GM18502 (cell line): Measurements from ENCODE around the gene NRN1L.
A peak's percentile ranks its signal among the peaks of the same experiment; 100 is the strongest.

Experiments used
- ATAC-seq: cut with Tn5 transposase; IDR thresholded peaks from one replicate; pipeline ENCODE4 v1.9.1; 2021; ENCODE audit warnings: mild to moderate bottlenecking; ENCODE audit not compliant: unreplicated experiment, poor library complexity

The NRN1L gene

DNA sequence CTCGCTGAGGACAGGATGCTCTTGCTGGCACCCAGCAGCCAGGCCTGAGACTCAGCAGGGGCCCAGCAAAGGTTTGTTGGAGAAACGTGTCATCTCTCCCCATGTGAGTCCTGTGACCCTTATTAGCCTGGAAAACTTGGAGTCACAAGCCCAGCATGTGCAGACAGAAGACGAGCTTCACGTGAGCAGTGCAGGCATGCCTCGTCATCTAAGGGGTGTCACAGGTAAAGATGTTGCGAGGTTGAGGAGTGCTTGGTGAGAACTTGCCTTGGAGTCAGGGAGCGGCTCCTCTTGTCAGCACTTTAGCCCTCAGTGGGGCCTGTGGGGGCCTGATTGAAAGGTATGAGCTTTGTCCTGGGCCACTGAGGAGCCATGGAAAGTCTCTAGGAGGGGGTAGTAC, 49.1 kb downstream of the NRN1L start:
- no peak for ATAC-seq

DNA sequence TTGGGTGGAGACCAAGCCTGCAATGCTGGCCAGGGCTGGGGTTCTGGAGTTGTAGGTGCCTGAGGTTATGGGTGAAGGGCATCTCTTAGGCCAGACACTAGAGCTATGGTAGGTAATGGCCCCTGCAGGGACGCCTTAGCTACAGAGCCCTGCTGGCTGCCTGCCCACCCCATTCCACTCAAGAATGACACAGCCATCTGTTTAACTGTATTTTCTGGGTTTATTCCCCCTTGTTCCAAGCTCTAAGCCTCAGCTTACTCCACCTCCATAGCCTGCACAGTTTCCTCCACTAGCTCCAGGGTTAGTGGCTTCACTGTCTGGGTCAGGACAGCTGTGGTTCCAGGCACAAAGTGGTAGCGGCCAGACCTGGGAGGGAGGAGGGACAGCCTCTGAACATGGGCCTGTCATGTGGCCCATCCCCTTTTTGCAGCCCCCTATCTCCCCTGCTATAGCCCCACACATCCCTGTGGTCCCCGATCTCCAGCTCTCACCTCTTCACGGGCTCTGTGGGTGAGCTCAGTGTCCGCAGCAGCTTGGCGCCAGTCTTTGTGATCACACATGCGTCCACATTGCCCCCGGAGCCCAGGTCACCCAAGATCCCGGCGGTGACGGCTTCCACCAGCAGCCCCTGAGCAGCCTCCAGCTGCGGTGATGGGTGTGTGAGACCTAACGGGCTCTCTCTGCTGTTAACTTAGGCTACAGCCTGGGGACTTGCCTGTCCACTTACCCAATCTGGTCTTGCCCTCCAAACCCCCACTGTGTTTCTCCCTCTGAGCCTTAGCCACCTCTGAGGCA, 49.8 kb downstream of the NRN1L start:
- ATAC-seq: no peak

DNA sequence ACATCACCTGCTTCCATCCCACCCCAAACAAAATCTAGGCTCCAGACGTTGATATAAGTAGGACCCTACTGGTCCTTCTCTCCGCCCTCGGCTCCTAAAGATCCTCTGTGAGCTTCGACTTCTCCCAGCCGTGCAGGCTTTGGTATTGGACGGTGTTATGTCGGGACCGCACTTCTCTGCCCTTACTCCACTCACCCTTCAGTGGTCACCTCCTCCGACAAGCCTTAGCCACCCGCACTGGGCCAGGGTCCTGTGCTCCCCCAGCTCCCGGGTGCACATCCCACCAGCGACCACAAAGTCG, 50.4 kb downstream of the NRN1L start:
- no peak for ATAC-seq

DNA sequence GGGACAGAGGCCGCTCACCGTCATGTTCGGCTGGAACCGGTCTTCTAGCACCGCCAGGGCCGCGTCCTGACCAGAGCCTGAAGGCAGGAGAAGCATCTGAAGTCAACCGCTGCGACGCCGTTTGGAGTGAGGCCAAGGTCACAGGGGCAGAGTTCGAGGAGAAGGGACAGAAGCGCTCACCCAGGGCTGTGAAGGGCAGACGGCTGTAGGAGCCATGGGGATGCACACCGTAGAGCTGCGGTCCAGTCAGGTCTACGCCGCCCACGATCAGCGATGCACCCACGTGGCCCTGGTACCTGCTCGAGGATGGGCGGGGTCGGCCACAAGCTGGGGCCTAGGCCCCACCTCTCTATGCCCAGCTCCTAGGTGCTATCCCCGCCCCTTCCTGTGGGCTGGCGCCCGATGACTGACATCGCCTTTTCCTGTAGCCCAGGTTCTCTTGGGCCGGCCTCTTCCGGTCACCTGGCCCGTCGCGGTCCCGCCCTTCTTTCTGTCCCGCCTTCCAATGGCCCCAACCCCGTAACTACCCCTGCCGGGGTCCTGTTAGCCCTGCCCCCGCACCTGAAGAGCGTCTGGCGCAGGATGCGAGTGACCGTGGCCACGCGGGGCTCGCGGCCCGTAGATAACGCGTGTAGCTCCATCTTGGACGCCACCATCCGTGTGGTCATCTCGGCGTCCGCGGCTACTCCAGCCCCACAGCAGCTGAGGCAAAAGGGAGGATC, 50.9 kb downstream of the NRN1L start:
- peak; percentile 89 for ATAC-seq
